Keratinocyte (primary cell): ENCODE data around the gene PHACTR2. TPM values are rescaled to one million over a fixed set of nuclear protein-coding genes. Genes with fewer than 3 reads are reported as not detected.

Experiments
- DNase-seq: peaks from one replicate; pipeline ENCODE4 v3.0.0-alpha.2; 2011; ENCODE audit warnings: low read depth, missing footprints, low spot score
- FAIRE-seq: peaks from 2 replicates; lab custom pipeline; 2011; peaks lifted over from hg19 to GRCh38; lab: Jason Lieb, UNC
- H2AFZ ChIP-seq: 2 replicates; pipeline ENCODE4 v1.6.0; 2012; ENCODE audit warnings: low read length, control low read depth, inconsistent platforms; ENCODE audit not compliant: control insufficient read depth
- H3K27ac ChIP-seq: 2 replicates; pipeline ENCODE4 v1.5.1; 2011; ENCODE audit warnings: low read length; ENCODE audit not compliant: control insufficient read depth, insufficient read depth
- H3K27me3 ChIP-seq: 3 replicates; pipeline ENCODE4 v1.6.0; 2011; ENCODE audit warnings: low read length; ENCODE audit not compliant: control insufficient read depth, insufficient read depth; ENCODE audit errors: extremely low read depth
- H3K36me3 ChIP-seq, 2 experiments: 2 replicates in 1 of 2; 3 replicates in 1 of 2; pipeline ENCODE4 v1.5.1; 2011; ENCODE audit warnings: low read length in 2 of 2, mild to moderate bottlenecking in 1 of 2; ENCODE audit not compliant: control insufficient read depth in 2 of 2, insufficient read depth in 2 of 2; ENCODE audit errors: extremely low read depth in 1 of 2
- H3K4me1 ChIP-seq: 3 replicates; pipeline ENCODE4 v1.5.1; 2011; ENCODE audit warnings: low read length; ENCODE audit not compliant: control insufficient read depth, insufficient read depth; ENCODE audit errors: extremely low read depth
- H3K4me2 ChIP-seq: 3 replicates; pipeline ENCODE4 v1.6.0; 2011; ENCODE audit warnings: low read depth, low read length; ENCODE audit not compliant: control insufficient read depth, insufficient read depth; ENCODE audit errors: extremely low read depth
- H3K4me3 ChIP-seq, 3 experiments: fragments of 200-600 bp in 1 of 3; sonication (generic) in 1 of 3; 2 replicates in 2 of 3; 3 replicates in 1 of 3; pipeline ENCODE4 v1.5.1; 2011 to 2016; ENCODE audit warnings: low read length in 3 of 3, mild to moderate bottlenecking in 3 of 3, control low read depth in 2 of 3, inconsistent platforms in 1 of 3, low read depth in 1 of 3, mixed read lengths in 1 of 3, mixed run types in 1 of 3, moderate library complexity in 1 of 3; ENCODE audit not compliant: control insufficient read depth in 2 of 3, insufficient read depth in 2 of 3; ENCODE audit errors: extremely low read depth in 1 of 3
- H3K79me2 ChIP-seq: 2 replicates; pipeline ENCODE4 v1.6.0; 2012; ENCODE audit warnings: low read length; ENCODE audit not compliant: control insufficient read depth, insufficient read depth
- H3K9ac ChIP-seq: 3 replicates; pipeline ENCODE4 v1.6.0; 2011; ENCODE audit warnings: low read length; ENCODE audit not compliant: control insufficient read depth, insufficient read depth; ENCODE audit errors: extremely low read depth
- H3K9me1 ChIP-seq: 3 replicates; pipeline ENCODE4 v1.6.0; 2011; ENCODE audit warnings: low read length; ENCODE audit not compliant: control insufficient read depth, insufficient read depth; ENCODE audit errors: extremely low read depth
- H3K9me3 ChIP-seq: 2 replicates; pipeline ENCODE4 v1.5.1; 2012; ENCODE audit warnings: low read depth, low read length; ENCODE audit not compliant: control insufficient read depth
- H4K20me1 ChIP-seq: 3 replicates; pipeline ENCODE4 v1.6.0; 2011; ENCODE audit warnings: low read length; ENCODE audit not compliant: control insufficient read depth, insufficient read depth; ENCODE audit errors: extremely low read depth
- CTCF ChIP-seq, 3 experiments: IDR thresholded peaks in 1 of 3; conservative IDR thresholded peaks in 1 of 3; optimal IDR thresholded peaks in 1 of 3; 2 replicates in 2 of 3; 3 replicates in 1 of 3; pipeline versions ENCODE3 to v1.5.1; 2011; ENCODE audit warnings: low read length in 3 of 3, mild to moderate bottlenecking in 3 of 3, moderate library complexity in 2 of 3, control low read depth in 1 of 3, inconsistent platforms in 1 of 3; ENCODE audit not compliant: insufficient read depth in 2 of 3; ENCODE audit errors: extremely low read depth in 1 of 3
- EZH2 ChIP-seq: IDR thresholded peaks from one replicate; pipeline ENCODE4 v1.6.1; 2012; ENCODE audit warnings: inconsistent platforms, mild to moderate bottlenecking, low read length, moderate library complexity
- dilution Hi-C: fragments of 300-500 bp; cut with MboI; formaldehyde crosslinking; loops from one replicate; pipeline ENCODE4 v1.7.0; 2020; ENCODE audit warnings: low sequenced_read_pairs; ENCODE audit not compliant: extremely low pct_ligation_motif_present
- polyA plus RNA-seq, 5 experiments: library from polyadenylated mRNA; depleted of rRNA in 3 of 5; stranded (reverse) in 3 of 5; stranded (forward) in 1 of 5; unstranded in 1 of 5; fragments of >200 nt; gene quantifications; 1 replicate in 1 of 5; 2 replicates in 3 of 5; 3 replicates in 1 of 5; pipeline versions ENCODE4 v1.2.1 to v1.2.3, GENCODE V29; 2011 to 2012; ENCODE audit warnings: missing spikeins in 2 of 5, low read depth in 1 of 5, low replicate concordance in 1 of 5

Gene PHACTR2
- polyA plus RNA-seq, 1 donor (not counting 4 experiments of a cell fraction or from before 2014, with no cell fraction given): 9.4 TPM

- Histone ChIP-seq H3K4me1 (peaks cover 47% of the 10 kb centered on the region), H3K27me3 (no peaks in the 10 kb centered on the region), H3K4me3 (no peak overlapping the region), H4K20me1 (no peaks in the 10 kb centered on the region), H3K4me2 (no peak overlapping the region), H3K9me3 (no peaks in the 10 kb centered on the region), H2AFZ (peak overlapping the region; percentile 1), H3K9me1 (no peaks in the 10 kb centered on the region), H3K9ac (no peak overlapping the region), H3K36me3 (no peaks in the 10 kb centered on the region), H3K79me2 (peaks cover 18% of the 10 kb centered on the region), H3K27ac (peak overlapping the region; percentile 42)
- FAIRE-seq (peak; percentile 5), DNase-seq (no peak)
- TF ChIP-seq EZH2: no peak
- no peak for TF ChIP-seq CTCF (optimal IDR thresholded peaks at IDR 0.05 in 1 of 3, IDR thresholded peaks at IDR 0.05 in 1 of 3, conservative IDR thresholded peaks at IDR 0.05 in 1 of 3; ENCODE audit: extremely low read depth in 1 of 3, insufficient read depth in 2 of 3, low read length in 3 of 3)
- dilution Hi-C loops: no loop called here
Observed at GRCh38 chr6:143675382-143675900, 2.3 kb upstream of the PHACTR2 start.

GRCh38 chr6:143675946-143676345, 1.8 kb upstream of the PHACTR2 start:
- FAIRE-seq (peak; percentile 36), DNase-seq (no peak)
- Histone ChIP-seq H2AFZ (no peak overlapping the region), H3K9me3 (no peaks in the 10 kb centered on the region), H3K9ac (no peak overlapping the region), H3K79me2 (peaks cover 23% of the 10 kb centered on the region), H3K27ac (peak overlapping the region; percentile 42), H3K4me1 (peaks cover 47% of the 10 kb centered on the region), H3K36me3 (no peaks in the 10 kb centered on the region), H3K27me3 (no peaks in the 10 kb centered on the region), H4K20me1 (no peaks in the 10 kb centered on the region), H3K4me2 (peak overlapping the region; percentile 73), H3K9me1 (no peaks in the 10 kb centered on the region), H3K4me3 (no peak overlapping the region)
- dilution Hi-C loops: no loop called here
- TF ChIP-seq CTCF (optimal IDR thresholded peaks at IDR 0.05 in 1 of 3, IDR thresholded peaks at IDR 0.05 in 1 of 3, conservative IDR thresholded peaks at IDR 0.05 in 1 of 3; ENCODE audit: extremely low read depth in 1 of 3, insufficient read depth in 2 of 3, low read length in 3 of 3) (no peak), EZH2 (no peak)
